ENCODE results near the gene KRTAP4-1.

DNA sequence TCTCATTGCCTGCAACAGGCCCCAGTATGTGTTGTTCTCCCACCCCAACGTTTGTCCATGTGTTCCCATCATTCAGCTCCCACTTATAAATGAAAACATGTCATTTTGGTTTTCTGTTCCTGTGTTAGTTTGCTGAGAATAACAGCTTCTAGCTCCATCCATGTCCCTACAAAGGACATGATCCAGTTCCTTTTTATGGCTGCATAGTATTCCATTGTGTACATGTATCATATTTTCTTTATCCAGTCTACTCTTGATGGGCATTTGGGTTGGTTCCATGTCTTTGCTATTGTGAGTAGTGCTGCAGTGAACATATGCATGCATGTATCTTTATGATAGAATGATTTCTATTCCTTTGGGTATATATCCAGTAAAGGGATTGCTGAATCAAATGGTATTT lies 31.0 kb upstream of the KRTAP4-1 start:
- no peak for TF ChIP-seq POLR2A (IDR thresholded peaks at IDR 0.05)
- TF ChIP-seq, protein P1, sequence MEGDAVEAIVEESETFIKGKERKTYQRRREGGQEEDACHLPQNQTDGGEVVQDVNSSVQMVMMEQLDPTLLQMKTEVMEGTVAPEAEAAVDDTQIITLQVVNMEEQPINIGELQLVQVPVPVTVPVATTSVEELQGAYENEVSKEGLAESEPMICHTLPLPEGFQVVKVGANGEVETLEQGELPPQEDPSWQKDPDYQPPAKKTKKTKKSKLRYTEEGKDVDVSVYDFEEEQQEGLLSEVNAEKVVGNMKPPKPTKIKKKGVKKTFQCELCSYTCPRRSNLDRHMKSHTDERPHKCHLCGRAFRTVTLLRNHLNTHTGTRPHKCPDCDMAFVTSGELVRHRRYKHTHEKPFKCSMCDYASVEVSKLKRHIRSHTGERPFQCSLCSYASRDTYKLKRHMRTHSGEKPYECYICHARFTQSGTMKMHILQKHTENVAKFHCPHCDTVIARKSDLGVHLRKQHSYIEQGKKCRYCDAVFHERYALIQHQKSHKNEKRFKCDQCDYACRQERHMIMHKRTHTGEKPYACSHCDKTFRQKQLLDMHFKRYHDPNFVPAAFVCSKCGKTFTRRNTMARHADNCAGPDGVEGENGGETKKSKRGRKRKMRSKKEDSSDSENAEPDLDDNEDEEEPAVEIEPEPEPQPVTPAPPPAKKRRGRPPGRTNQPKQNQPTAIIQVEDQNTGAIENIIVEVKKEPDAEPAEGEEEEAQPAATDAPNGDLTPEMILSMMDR (IDR thresholded peaks at IDR 0.05), result no peak

All from adrenal gland (tissue), 5 donors.